HG03378 (cell line): ENCODE data around the gene NEU3.
A peak's percentile ranks its signal among the peaks of the same experiment; 100 is the strongest.
"Not testable (repeated sequence)": the region's sequence is repeated elsewhere in the genome, so short reads cannot be mapped to it uniquely, and the experiment has no call there.

Source experiments
- ATAC-seq: cut with Tn5 transposase; IDR thresholded peaks from one replicate; pipeline ENCODE4 v1.9.1; 2021; ENCODE audit warnings: mild to moderate bottlenecking, moderate library complexity; ENCODE audit not compliant: unreplicated experiment

The NEU3 gene

GRCh38 chr11:74981888-74982287, 6.8 kb upstream of the NEU3 start:
- ATAC-seq: no peak

GRCh38 chr11:74984070-74984469, 4.7 kb upstream of the NEU3 start:
- no peak for ATAC-seq

GRCh38 chr11:74984730-74985129, 4.0 kb upstream of the NEU3 start:
- no peak for ATAC-seq

GRCh38 chr11:74989260-74989638, 516 bp downstream of the NEU3 start:
- peak; percentile 3 for ATAC-seq

- ATAC-seq: not testable (repeated sequence)
Observed at GRCh38 chr11:74990150-74990549, 1.4 kb downstream of the NEU3 start.

GRCh38 chr11:74990941-74991340, 2.2 kb downstream of the NEU3 start:
- ATAC-seq: no peak

GRCh38 chr11:74992852-74993251, 4.1 kb downstream of the NEU3 start:
- no peak for ATAC-seq

- no peak for ATAC-seq
Observed at GRCh38 chr11:75000975-75001354, 12.2 kb downstream of the NEU3 start.

GRCh38 chr11:75001686-75002085, 13.0 kb downstream of the NEU3 start:
- ATAC-seq: no peak

GRCh38 chr11:75002516-75002915, 13.8 kb downstream of the NEU3 start:
- ATAC-seq: no peak

GRCh38 chr11:75004215-75004614, 15.5 kb downstream of the NEU3 start:
- no peak for ATAC-seq

- no peak for ATAC-seq
Observed at GRCh38 chr11:75011357-75011756, 22.6 kb downstream of the NEU3 start.

GRCh38 chr11:75011872-75012271, 23.1 kb downstream of the NEU3 start:
- ATAC-seq: no peak

- ATAC-seq: no peak
Observed at GRCh38 chr11:75013051-75013450, 24.3 kb downstream of the NEU3 start.

GRCh38 chr11:75014129-75014528, 25.4 kb downstream of the NEU3 start:
- ATAC-seq: no peak

GRCh38 chr11:75019200-75019599, 30.5 kb downstream of the NEU3 start:
- ATAC-seq: not testable (repeated sequence)

- not testable (repeated sequence) for ATAC-seq
Observed at GRCh38 chr11:75020328-75020727, 31.6 kb downstream of the NEU3 start.

GRCh38 chr11:75022296-75022695, 33.6 kb downstream of the NEU3 start:
- ATAC-seq: no peak

GRCh38 chr11:75022759-75023396, 34.1 kb downstream of the NEU3 start:
- ATAC-seq: no peak

- no peak for ATAC-seq
Observed at GRCh38 chr11:75023446-75024067, 34.8 kb downstream of the NEU3 start.

GRCh38 chr11:75024068-75024449, 35.3 kb downstream of the NEU3 start:
- ATAC-seq: no peak

- ATAC-seq: no peak
Observed at GRCh38 chr11:75024764-75025211, 36.1 kb downstream of the NEU3 start.

- ATAC-seq: no peak
Observed at GRCh38 chr11:75025561-75025960, 36.8 kb downstream of the NEU3 start.
